ENCODE data around the gene PAX8. TPM values are rescaled to one million over a fixed set of nuclear protein-coding genes. Genes with fewer than 3 reads are reported as not detected.

PAX8 gene
- total RNA-seq, 6 donors from 2014 or later = 1.5 to 3.6 (median 2.0) TPM

DNA sequence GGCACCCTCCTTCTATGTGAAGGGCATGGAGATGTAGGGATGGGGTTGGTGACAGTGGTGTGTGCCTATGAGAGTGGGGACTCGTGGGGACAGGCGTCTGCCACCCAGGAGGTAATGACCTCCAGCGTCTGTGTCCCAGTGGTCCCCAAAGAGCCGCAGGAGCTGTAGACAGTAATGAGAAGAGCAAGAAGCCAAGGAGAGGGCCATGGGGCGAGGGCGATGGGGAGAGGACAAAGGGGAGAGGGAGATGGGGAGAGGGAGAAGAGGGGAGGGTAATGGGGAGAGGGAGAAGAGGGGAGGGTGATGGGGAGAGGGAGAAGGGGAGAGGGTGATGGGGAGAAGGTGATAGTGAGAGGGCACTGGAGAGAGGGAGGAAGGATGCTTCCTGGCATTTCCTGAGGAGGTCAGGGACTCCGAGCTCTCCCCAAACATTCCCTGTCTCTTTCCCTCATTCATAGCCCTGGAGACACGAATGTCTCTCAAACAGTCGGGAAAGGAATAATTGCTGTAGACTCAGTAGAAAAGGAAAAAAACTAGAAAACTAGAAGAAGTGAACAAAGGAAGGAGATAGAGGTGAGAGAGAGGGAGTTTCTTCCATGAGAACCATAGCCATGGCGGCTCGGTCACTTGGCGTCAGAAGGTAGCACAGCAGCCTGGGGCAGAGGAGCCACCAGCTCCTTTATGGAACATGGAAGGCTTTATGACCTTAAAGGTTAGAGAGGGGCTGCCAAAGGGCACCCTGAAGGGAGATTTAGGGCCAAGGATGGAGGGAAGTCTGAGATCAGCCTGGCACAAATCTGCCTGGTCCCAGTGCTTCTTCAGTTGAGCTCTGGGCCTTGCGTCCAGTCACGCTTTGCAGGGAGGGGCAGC, 65.4 kb downstream of the PAX8 start:
- no peaks in the 10 kb centered on the region for H3K36me3 ChIP-seq
- H3K27ac ChIP-seq = peak overlapping the region; percentile 13 to 70 (median 50)
- TF ChIP-seq EP300 (IDR thresholded peaks at IDR 0.05) (no peak), POLR2A (IDR thresholded peaks at IDR 0.05) (no peak), POLR2AphosphoS5 (IDR thresholded peaks at IDR 0.05) (no peak)
- TF ChIP-seq, protein P1, sequence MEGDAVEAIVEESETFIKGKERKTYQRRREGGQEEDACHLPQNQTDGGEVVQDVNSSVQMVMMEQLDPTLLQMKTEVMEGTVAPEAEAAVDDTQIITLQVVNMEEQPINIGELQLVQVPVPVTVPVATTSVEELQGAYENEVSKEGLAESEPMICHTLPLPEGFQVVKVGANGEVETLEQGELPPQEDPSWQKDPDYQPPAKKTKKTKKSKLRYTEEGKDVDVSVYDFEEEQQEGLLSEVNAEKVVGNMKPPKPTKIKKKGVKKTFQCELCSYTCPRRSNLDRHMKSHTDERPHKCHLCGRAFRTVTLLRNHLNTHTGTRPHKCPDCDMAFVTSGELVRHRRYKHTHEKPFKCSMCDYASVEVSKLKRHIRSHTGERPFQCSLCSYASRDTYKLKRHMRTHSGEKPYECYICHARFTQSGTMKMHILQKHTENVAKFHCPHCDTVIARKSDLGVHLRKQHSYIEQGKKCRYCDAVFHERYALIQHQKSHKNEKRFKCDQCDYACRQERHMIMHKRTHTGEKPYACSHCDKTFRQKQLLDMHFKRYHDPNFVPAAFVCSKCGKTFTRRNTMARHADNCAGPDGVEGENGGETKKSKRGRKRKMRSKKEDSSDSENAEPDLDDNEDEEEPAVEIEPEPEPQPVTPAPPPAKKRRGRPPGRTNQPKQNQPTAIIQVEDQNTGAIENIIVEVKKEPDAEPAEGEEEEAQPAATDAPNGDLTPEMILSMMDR (IDR thresholded peaks at IDR 0.05) = no peak
- no peaks in the 10 kb centered on the region for H3K9me3 ChIP-seq
- ATAC-seq (ENCODE audit: low FRiP score in 2 of 2) (no peak), DNase-seq (no peak)
- H3K4me3 ChIP-seq = no peak overlapping the region
- H3K4me1 ChIP-seq = peaks cover 30 to 37% (median 32%) of the 10 kb centered on the region in 4 donors
- H3K27me3 ChIP-seq = no peaks in the 10 kb centered on the region
- WGBS, 2 donors = 92 to 95% methylated on average over 14 of the region's 14 CpGs

DNA sequence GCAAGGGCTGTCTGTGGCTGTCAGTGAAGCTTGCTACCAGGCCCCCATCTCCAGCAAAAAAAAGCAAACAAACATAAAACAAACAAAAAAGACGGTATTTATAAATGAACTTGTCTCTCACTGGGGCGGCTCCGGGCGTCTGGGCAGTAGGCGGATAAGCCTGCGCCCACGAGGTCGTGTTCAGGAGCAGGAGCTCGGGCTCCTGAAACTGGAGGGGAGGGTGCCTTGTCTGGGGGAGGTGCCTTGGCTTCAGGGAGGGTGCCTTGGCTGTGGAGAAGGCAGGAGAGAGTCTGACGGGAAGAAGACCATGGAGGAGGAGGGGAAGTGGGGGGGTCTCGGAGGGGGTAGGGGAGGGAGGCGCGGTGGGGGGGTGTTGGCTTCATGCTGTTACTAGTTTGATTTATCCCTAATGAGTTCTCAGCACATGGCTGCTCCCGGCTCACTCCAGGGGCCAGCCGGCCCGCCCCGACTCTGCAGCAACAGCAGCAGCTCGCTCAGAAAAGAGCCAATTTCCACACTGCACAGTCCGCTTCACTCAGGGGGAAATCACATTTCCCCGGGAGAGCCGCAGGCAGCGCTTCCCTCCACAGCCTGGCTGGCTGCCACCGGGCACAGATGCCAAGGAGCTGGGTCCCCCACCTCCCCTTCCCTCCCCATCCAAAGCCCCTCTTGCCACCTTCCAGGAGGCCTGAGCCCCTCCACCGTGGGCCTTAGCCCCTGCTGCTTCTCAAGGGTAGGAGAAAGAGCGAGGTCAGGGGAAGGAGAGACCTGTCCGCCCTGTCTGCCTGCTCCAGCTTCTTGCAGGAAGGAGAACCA, 66.3 kb downstream of the PAX8 start:
- ATAC-seq (ENCODE audit: low FRiP score in 2 of 2) (peak in 1 of 2 donors; percentile 77), DNase-seq (peak in 1 of 2 donors; percentile 84)
- no peaks in the 10 kb centered on the region for H3K27me3 ChIP-seq
- peaks cover 21 to 29% (median 24%) of the 10 kb centered on the region in 4 donors for H3K4me1 ChIP-seq
- H3K9me3 ChIP-seq = no peaks in the 10 kb centered on the region
- TF ChIP-seq EP300 (IDR thresholded peaks at IDR 0.05) (no peak), POLR2A (IDR thresholded peaks at IDR 0.05) (peak in 1 of 4 donors; percentile 37)
- no peaks in the 10 kb centered on the region for H3K36me3 ChIP-seq
- 32 to 42% methylated on average over 22 to 26 of the region's 26 CpGs for WGBS, 2 donors
- peak overlapping the region; percentile 13 to 70 (median 50) for H3K27ac ChIP-seq
- peak overlapping the region in 1 of 4 donors; percentile 2 for H3K4me3 ChIP-seq

DNA sequence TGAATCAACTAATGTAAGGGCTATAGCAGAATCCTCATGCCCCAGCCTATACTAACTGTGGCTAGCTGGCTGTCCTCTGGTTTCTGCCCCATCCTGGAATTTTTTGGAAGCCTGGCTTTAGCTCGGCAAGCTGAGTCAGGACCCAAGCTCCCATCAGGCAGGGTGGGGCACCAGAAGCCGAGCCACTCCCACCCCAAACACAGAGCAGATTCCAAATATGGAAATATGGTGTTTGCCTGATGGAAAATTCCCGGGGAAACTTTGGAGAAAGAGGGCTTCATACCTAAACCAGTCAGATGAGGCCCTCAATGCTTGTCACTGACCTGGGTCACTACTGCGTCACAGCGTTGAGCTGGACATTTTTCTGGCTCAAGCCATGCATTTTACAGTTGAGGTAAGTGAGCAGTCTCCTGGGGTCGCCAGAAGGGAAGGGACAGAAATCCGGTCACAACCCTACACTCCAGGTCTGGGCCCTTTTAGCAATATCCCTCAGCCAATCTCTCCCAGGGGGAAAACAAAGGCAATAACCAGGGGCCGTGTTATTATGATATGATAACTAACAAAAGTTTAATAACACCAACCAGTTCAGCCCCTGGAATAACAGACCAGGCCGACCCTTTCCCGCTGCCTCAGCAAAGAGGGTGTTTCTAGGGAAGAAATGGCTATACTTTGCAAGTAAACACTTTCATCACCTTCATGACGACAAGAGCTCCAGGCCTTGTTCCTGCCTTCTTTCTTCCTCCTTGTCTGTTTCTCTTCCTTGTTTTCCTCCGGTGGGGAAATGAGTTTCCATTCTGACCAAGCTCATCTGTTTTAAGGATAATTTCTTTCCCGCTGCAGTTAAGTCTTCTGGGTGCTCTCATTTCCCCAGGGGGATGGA, 67.3 kb downstream of the PAX8 start:
- H3K27ac ChIP-seq = peak overlapping the region; percentile 13 to 70 (median 50)
- 74 to 76% methylated on average over 11 to 13 of the region's 13 CpGs for WGBS, 2 donors
- ATAC-seq (ENCODE audit: low FRiP score in 2 of 2) (peak in 1 of 2 donors; percentile 83), DNase-seq (no peak)
- H3K4me1 ChIP-seq = peaks cover 17 to 20% (median 19%) of the 10 kb centered on the region in 4 donors
- no peaks in the 10 kb centered on the region for H3K27me3 ChIP-seq
- no peaks in the 10 kb centered on the region for H3K36me3 ChIP-seq
- TF ChIP-seq POLR2A (IDR thresholded peaks at IDR 0.05) (peak in 1 of 4 donors; percentile 42), EP300 (IDR thresholded peaks at IDR 0.05) (no peak)
- H3K4me3 ChIP-seq = no peak overlapping the region
- H3K9me3 ChIP-seq = no peaks in the 10 kb centered on the region

DNA sequence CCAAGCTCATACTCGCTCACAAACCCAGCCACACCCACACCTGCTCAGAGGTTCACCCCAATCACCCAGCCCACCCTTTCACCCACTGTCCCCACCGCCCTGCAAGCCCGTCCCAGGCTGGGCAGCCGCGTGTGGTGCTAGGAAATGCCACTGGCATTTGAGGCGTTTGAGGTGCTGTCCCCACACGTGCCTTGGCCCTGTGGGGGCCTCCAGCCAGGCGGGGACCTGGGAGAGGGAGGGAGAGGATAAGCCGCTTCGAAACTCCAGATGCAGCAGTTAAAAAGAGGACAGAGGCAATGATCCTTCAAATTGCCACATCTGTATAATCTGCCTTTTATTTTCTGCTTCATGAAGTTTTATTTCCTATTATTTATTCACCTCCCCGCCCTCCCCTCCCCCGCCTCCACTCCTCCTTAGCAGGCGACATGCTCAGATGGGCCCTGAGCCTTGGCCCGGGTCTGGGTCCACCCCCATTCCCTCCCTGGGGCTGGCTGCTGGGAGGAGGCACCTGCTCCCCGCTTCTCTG, 69.0 kb downstream of the PAX8 start:
- Histone ChIP-seq H3K27ac (no peak overlapping the region), H3K36me3 (no peaks in the 10 kb centered on the region), H3K4me1 (peaks cover 17 to 20% (median 18%) of the 10 kb centered on the region in 4 donors), H3K9me3 (no peaks in the 10 kb centered on the region), H3K27me3 (no peaks in the 10 kb centered on the region), H3K4me3 (no peak overlapping the region)
- TF ChIP-seq POLR2A (IDR thresholded peaks at IDR 0.05) (no peak), POLR2AphosphoS5 (IDR thresholded peaks at IDR 0.05) (no peak), EP300 (IDR thresholded peaks at IDR 0.05) (no peak)
- TF ChIP-seq, protein P1 (IDR thresholded peaks at IDR 0.05) = no peak
- ATAC-seq (ENCODE audit: low FRiP score in 2 of 2) (no peak), DNase-seq (peak in 1 of 2 donors; percentile 56)
- 82 to 84% methylated on average over 15 of the region's 15 CpGs for WGBS, 2 donors

DNA sequence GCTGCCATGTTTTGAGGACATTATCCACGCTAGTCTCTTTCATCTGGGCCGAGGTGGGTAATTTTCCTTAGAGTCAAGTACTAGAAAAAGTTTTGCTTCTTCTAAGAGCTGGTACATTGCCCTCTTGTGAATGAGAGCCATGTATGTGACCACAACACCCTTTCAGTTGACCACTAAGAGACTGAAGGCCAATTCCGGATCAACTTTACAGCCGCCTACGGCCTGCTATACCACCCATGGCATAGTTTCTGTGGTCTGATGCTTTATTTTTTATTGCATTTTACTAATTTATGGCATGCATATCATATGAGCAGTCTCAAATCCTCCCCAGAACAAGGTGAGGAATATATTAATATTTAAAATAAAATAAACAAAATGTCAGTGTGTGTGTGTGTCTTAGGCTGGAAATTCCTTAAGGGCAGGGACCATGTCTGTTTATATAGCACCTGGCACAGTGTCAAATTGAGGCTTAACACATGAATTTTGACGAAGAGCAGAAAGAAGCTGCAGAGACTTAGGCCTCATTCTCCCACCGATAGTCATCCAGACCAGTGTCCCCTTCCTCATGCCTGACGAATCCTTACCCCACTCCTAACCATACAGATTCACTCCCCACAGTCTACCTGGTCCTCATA, 69.6 kb downstream of the PAX8 start:
- Histone ChIP-seq H3K36me3 (no peaks in the 10 kb centered on the region), H3K4me3 (no peak overlapping the region), H3K27me3 (no peaks in the 10 kb centered on the region), H3K9me3 (no peaks in the 10 kb centered on the region), H3K27ac (no peak overlapping the region), H3K4me1 (peaks cover 17 to 21% (median 19%) of the 10 kb centered on the region in 4 donors)
- TF ChIP-seq EP300 (IDR thresholded peaks at IDR 0.05) = no peak
- TF ChIP-seq, protein P1 (IDR thresholded peaks at IDR 0.05) = no peak
- TF ChIP-seq POLR2A (IDR thresholded peaks at IDR 0.05) = no peak
- no peak for TF ChIP-seq POLR2AphosphoS5 (IDR thresholded peaks at IDR 0.05)
- ATAC-seq (ENCODE audit: low FRiP score in 2 of 2) (no peak), DNase-seq (no peak)
- 77 to 78% methylated on average over 8 of the region's 8 CpGs for WGBS, 2 donors
